Endothelial cell of hepatic sinusoid (primary cell): ENCODE measurements around the gene GBA2.

Source experiments
- in situ Hi-C: cut with HindIII; loops from 2 replicates; pipeline ENCODE4 v1.10.0; 2017; ENCODE audit warnings: low sequenced_read_pairs

GBA2 gene

GRCh38 chr9:35741740-35742139 lies 7.3 kb downstream of the GBA2 start:
- in situ Hi-C loops, result loop anchor here (10.0 kb wide), 1 partner anchor 123 kb away; no protein-coding TSS in a partner anchor

GRCh38 chr9:35740243-35740642 lies 8.8 kb downstream of the GBA2 start:
- in situ Hi-C loops, result loop anchor here (10.0 kb wide), 1 partner anchor 125 kb away; no protein-coding TSS in a partner anchor

GRCh38 chr9:35738924-35739323 lies 10.1 kb downstream of the GBA2 start:
- in situ Hi-C loops, result no loop called here

- in situ Hi-C loops, result no loop called here
Measured at GRCh38 chr9:35738186-35738585, 10.8 kb downstream of the GBA2 start.

GRCh38 chr9:35737143-35737542 lies 11.9 kb downstream of the GBA2 start:
- in situ Hi-C loops, result no loop called here

- in situ Hi-C loops, result no loop called here
Measured at GRCh38 chr9:35736201-35736633, 12.8 kb downstream of the GBA2 start.

- in situ Hi-C loops, result no loop called here
Measured at GRCh38 chr9:35734096-35734495, 14.9 kb downstream of the GBA2 start.

- in situ Hi-C loops, result no loop called here
Measured at GRCh38 chr9:35732800-35733541, 16.1 kb downstream of the GBA2 start.

- in situ Hi-C loops, result no loop called here
Measured at GRCh38 chr9:35732185-35732799, 16.7 kb downstream of the GBA2 start, which contains the start of the genes CREB3 and TLN1. Gene CREB3, plus strand, starts transcription at chr9:35732666. Its CDS starts 107 bp downstream, at chr9:35732773. Gene TLN1, minus strand, starts transcription at chr9:35732195. Its CDS starts 6,501 bp downstream, at chr9:35725694.

GRCh38 chr9:35731415-35732184 lies 17.4 kb downstream of the GBA2 start:
- in situ Hi-C loops, result no loop called here

- in situ Hi-C loops, result no loop called here
Measured at GRCh38 chr9:35730486-35730854, 18.6 kb downstream of the GBA2 start.

- in situ Hi-C loops, result loop anchor here (5.0 kb wide), 1 partner anchor 48 kb away; no protein-coding TSS in a partner anchor
Measured at GRCh38 chr9:35729700-35730485, 19.1 kb downstream of the GBA2 start.

- in situ Hi-C loops, result loop anchor here (5.0 kb wide), 1 partner anchor 47 kb away; no protein-coding TSS in a partner anchor
Measured at GRCh38 chr9:35729101-35729500, 19.9 kb downstream of the GBA2 start.

- in situ Hi-C loops, result loop anchor here (5.0 kb wide), 1 partner anchor 46 kb away; no protein-coding TSS in a partner anchor
Measured at GRCh38 chr9:35728041-35728971, 20.7 kb downstream of the GBA2 start.

GRCh38 chr9:35727676-35728040 lies 21.4 kb downstream of the GBA2 start:
- in situ Hi-C loops, result loop anchor here (5.0 kb wide), 1 partner anchor 45 kb away; no protein-coding TSS in a partner anchor

- in situ Hi-C loops, result loop anchor here (5.0 kb wide), 1 partner anchor 45 kb away; no protein-coding TSS in a partner anchor
Measured at GRCh38 chr9:35726931-35727330, 22.1 kb downstream of the GBA2 start.

GRCh38 chr9:35725362-35725761 lies 23.7 kb downstream of the GBA2 start:
- in situ Hi-C loops, result loop anchor here (5.0 kb wide), 1 partner anchor 43 kb away; no protein-coding TSS in a partner anchor

GRCh38 chr9:35723908-35724307 lies 25.1 kb downstream of the GBA2 start:
- in situ Hi-C loops, result no loop called here

GRCh38 chr9:35723426-35723825 lies 25.6 kb downstream of the GBA2 start:
- in situ Hi-C loops, result no loop called here
